ENCODE data around the gene SNRNP48. TPM values are rescaled to one million over a fixed set of nuclear protein-coding genes. Genes with fewer than 3 reads are reported as not detected.

Gene SNRNP48
- total and polyA plus RNA-seq, 10 of the 15 experiments (the other 5 are each of a cell fraction or from before 2014, with no cell fraction given), result 3.2 to 14.4 (median 8.9) TPM

DNA sequence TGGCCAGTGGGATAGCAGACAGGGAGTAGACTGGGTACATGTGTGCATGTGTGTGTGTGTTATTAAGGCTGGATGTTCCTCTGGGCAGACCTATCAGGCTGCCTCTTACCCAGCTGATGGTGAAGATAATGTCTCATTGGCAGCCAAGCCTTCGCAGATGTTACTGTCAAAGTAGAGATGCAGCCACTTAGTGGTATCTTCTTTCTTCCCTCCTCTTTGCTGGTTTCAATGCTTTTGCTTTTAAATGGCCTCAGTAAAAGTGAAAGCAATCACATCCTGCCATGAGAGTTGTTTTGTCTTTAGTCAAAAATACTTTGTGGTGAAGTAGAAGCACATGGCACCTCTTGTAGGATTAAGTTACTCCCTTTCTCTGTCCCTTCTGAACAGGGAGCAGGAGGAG, 57.5 kb downstream of the SNRNP48 start (continued):
- TF ChIP-seq, protein P1, sequence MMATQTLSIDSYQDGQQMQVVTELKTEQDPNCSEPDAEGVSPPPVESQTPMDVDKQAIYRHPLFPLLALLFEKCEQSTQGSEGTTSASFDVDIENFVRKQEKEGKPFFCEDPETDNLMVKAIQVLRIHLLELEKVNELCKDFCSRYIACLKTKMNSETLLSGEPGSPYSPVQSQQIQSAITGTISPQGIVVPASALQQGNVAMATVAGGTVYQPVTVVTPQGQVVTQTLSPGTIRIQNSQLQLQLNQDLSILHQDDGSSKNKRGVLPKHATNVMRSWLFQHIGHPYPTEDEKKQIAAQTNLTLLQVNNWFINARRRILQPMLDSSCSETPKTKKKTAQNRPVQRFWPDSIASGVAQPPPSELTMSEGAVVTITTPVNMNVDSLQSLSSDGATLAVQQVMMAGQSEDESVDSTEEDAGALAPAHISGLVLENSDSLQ (IDR thresholded peaks at IDR 0.05), result no peak
- no peak for TF ChIP-seq SIX5 (IDR thresholded peaks at IDR 0.05; ENCODE audit: low read depth, low read length, severe bottlenecking)
- no peak for TF ChIP-seq NKRF (conservative IDR thresholded peaks at IDR 0.05)
- TF ChIP-seq GATAD2B (conservative IDR thresholded peaks at IDR 0.05; ENCODE audit: low read depth), result no peak

- RAD21 ChIA-PET (ENCODE audit: unreplicated experiment), result no interaction called here
Measured at GRCh38 chr6:7649037-7649810, 59.2 kb downstream of the SNRNP48 start.

More at GRCh38 chr6:7649037-7649810, 59.2 kb downstream of the SNRNP48 start:
- TF ChIP-seq, protein P2, sequence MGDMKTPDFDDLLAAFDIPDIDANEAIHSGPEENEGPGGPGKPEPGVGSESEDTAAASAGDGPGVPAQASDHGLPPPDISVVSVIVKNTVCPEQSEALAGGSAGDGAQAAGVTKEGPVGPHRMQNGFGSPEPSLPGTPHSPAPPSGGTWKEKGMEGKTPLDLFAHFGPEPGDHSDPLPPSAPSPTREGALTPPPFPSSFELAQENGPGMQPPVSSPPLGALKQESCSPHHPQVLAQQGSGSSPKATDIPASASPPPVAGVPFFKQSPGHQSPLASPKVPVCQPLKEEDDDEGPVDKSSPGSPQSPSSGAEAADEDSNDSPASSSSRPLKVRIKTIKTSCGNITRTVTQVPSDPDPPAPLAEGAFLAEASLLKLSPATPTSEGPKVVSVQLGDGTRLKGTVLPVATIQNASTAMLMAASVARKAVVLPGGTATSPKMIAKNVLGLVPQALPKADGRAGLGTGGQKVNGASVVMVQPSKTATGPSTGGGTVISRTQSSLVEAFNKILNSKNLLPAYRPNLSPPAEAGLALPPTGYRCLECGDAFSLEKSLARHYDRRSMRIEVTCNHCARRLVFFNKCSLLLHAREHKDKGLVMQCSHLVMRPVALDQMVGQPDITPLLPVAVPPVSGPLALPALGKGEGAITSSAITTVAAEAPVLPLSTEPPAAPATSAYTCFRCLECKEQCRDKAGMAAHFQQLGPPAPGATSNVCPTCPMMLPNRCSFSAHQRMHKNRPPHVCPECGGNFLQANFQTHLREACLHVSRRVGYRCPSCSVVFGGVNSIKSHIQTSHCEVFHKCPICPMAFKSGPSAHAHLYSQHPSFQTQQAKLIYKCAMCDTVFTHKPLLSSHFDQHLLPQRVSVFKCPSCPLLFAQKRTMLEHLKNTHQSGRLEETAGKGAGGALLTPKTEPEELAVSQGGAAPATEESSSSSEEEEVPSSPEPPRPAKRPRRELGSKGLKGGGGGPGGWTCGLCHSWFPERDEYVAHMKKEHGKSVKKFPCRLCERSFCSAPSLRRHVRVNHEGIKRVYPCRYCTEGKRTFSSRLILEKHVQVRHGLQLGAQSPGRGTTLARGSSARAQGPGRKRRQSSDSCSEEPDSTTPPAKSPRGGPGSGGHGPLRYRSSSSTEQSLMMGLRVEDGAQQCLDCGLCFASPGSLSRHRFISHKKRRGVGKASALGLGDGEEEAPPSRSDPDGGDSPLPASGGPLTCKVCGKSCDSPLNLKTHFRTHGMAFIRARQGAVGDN (IDR thresholded peaks at IDR 0.05), result no peak
- TF ChIP-seq TCF3 (IDR thresholded peaks at IDR 0.05; ENCODE audit: borderline replicate concordance, insufficient read depth, low read depth, low read length) (no peak), MEF2A (IDR thresholded peaks at IDR 0.05; ENCODE audit: insufficient read depth, low read depth, low read length) (peak; percentile 46; the same call in 1 of the 2 replicates), SPI1 (IDR thresholded peaks at IDR 0.05; ENCODE audit: borderline replicate concordance, insufficient read depth, low read depth, low read length) (peak; percentile 9; the same call in 1 of the 2 replicates), MAX (IDR thresholded peaks at IDR 0.05; ENCODE audit: low read depth, low read length) (no peak), EZH2 (IDR thresholded peaks at IDR 0.05; ENCODE audit: borderline replicate concordance, control insufficient read depth, low read depth, low read length) (no peak)
- in situ Hi-C loops (cut with MboI), result no loop called here
- 32% methylated on average over 12 of the region's 12 CpGs for WGBS (ENCODE audit: insufficient coverage, insufficient replicate concordance, low lambda C conversion rate, missing lambda C conversion rate)
- Histone ChIP-seq H3K27ac (ENCODE audit: control insufficient read depth, insufficient read depth) (no peak overlapping the region), H3K9me3 (replicated peaks; ENCODE audit: control insufficient read depth, insufficient read depth, low read length) (no peaks in the 10 kb centered on the region; the same call in 2 of the 3 replicates), H3K27me3 (replicated peaks in 1 of 2; ENCODE audit: control insufficient read depth in 2 of 2, insufficient read depth in 2 of 2, low read length in 1 of 2) (peaks cover 0 to 5% of the 10 kb centered on the region in 2 experiments; a peak in 3 of 4 replicates), H3K4me2 (ENCODE audit: control insufficient read depth, insufficient read depth) (peak overlapping the region; percentile 41; the same call in 1 of the 2 replicates), H3K4me3 (0 out of 2 replicates have a peak overlapping the region, but pooled peaks have one; percentile 33), H2AFZ (ENCODE audit: control insufficient read depth, low read depth, low read length) (no peak overlapping the region), H3K4me1 (ENCODE audit: control insufficient read depth, insufficient read depth, low read length) (peaks cover 15% of the 10 kb centered on the region), H3K36me3 (ENCODE audit: control insufficient read depth in 2 of 2, insufficient read depth in 2 of 2, low read length in 1 of 2) (no peaks in the 10 kb centered on the region), H3K79me2 (ENCODE audit: control insufficient read depth, insufficient read depth, low read length) (no peaks in the 10 kb centered on the region), H4K20me1 (ENCODE audit: control insufficient read depth, insufficient read depth) (no peaks in the 10 kb centered on the region), H3K9ac (ENCODE audit: control insufficient read depth, insufficient read depth, low read length) (no peak overlapping the region)
- POLR2A ChIA-PET, result interaction anchor here (0.6 kb wide), 1 partner anchor 73 kb away, joined by 7 read pairs; no protein-coding TSS in a partner anchor
- CTCF ChIA-PET, result no interaction called here
- SMC1A ChIA-PET (ENCODE audit: uncharacterized antibody, unreplicated experiment), result no interaction called here
- intact Hi-C loops (cut with micrococcal nuclease; ENCODE audit: unreplicated experiment), result no loop called here
- FAIRE-seq (peak; percentile 66), DNase-seq (ENCODE audit: low read depth, low spot score) (peak; percentile 3), ATAC-seq (peak; percentile 41; the same call in 2 of the 3 replicates)
- no TSS peak for BruUV-seq (replicated peaks)
